Calu3 (cell line): ENCODE results near the gene SLC16A7. TPM values are rescaled to one million over a fixed set of nuclear protein-coding genes. Genes with fewer than 3 reads are reported as not detected.

Experiments used
- BruUV-seq: library from RNA; stranded (reverse); fragments of 400-500 nt; replicated peaks from 2 replicates; lab custom pipeline; 2021; lab: Mats Ljungman, UMichigan
- CTCF ChIA-PET: fragments of 300-600 bp; sonication (Branson Sonifier 250); formaldehyde crosslinking; loops from one replicate; lab custom pipeline; 2022; ENCODE audit warnings: antibody characterized with exemption; lab: Charles Lee
- DNase-seq: peaks from one replicate; pipeline ENCODE4 v3.0.0; 2022
- H3K27ac Mint-ChIP-seq: one replicate; pipeline ENCODE4 v1.8.0; 2022; ENCODE audit warnings: mixed read lengths; ENCODE audit not compliant: unreplicated experiment
- H3K27me3 Mint-ChIP-seq: one replicate; pipeline ENCODE4 v1.8.0; 2022; ENCODE audit warnings: mixed read lengths; ENCODE audit not compliant: unreplicated experiment
- H3K36me3 Mint-ChIP-seq: one replicate; pipeline ENCODE4 v1.8.0; 2022; ENCODE audit warnings: mild to moderate bottlenecking, moderate library complexity, mixed read lengths; ENCODE audit not compliant: insufficient read depth, unreplicated experiment
- H3K4me1 Mint-ChIP-seq: one replicate; pipeline ENCODE4 v1.8.0; 2022; ENCODE audit warnings: mild to moderate bottlenecking, low read depth, mixed read lengths; ENCODE audit not compliant: unreplicated experiment
- H3K4me3 Mint-ChIP-seq: one replicate; pipeline ENCODE4 v1.8.0; 2022; ENCODE audit warnings: mild to moderate bottlenecking, low read depth, moderate library complexity, mixed read lengths; ENCODE audit not compliant: unreplicated experiment
- H3K9me3 Mint-ChIP-seq: one replicate; pipeline ENCODE4 v1.8.0; 2022; ENCODE audit warnings: low read depth, mixed read lengths; ENCODE audit not compliant: unreplicated experiment
- CTCF ChIP-seq: fragments of 200-600 bp; IDR thresholded peaks from one replicate; pipeline ENCODE4 v1.8.0; 2022; ENCODE audit warnings: antibody characterized with exemption; ENCODE audit not compliant: unreplicated experiment
- intact Hi-C: fragments of 100-400 bp; cut with micrococcal nuclease; formaldehyde crosslinking; loops from one replicate; pipeline ENCODE4 v1.10.0; 2022; ENCODE audit not compliant: unreplicated experiment
- total RNA-seq: library from RNA; stranded (reverse); gene quantifications from 2 replicates; pipeline ENCODE4 v1.2.3, GENCODE V29; 2022

The SLC16A7 gene
- total RNA-seq, 1 experiment from 2014 or later, result 58.6 TPM

GRCh38 chr12:59654061-59654460 is 58.2 kb downstream of the SLC16A7 start:
- no TSS peak for BruUV-seq
- H3K27me3 Mint-ChIP-seq, result no peaks in the 10 kb centered on the region
- no peak overlapping the region for H3K4me3 Mint-ChIP-seq
- peaks cover 12% of the 10 kb centered on the region for H3K4me1 Mint-ChIP-seq
- CTCF ChIA-PET, result no interaction called here
- H3K27ac Mint-ChIP-seq, result no peak overlapping the region
- intact Hi-C loops, result no loop called here
- no peaks in the 10 kb centered on the region for H3K36me3 Mint-ChIP-seq
- DNase-seq, result no peak
- H3K9me3 Mint-ChIP-seq, result no peaks in the 10 kb centered on the region
- no peak for TF ChIP-seq CTCF

- Mint-ChIP-seq H3K9me3 (no peaks in the 10 kb centered on the region), H3K4me3 (no peak overlapping the region), H3K27me3 (no peaks in the 10 kb centered on the region), H3K36me3 (no peaks in the 10 kb centered on the region), H3K27ac (no peak overlapping the region), H3K4me1 (no peaks in the 10 kb centered on the region)
- intact Hi-C loops, result no loop called here
- no peak for DNase-seq
- CTCF ChIA-PET, result no interaction called here
- TF ChIP-seq CTCF, result no peak
- no TSS peak for BruUV-seq
These were observed 61.4 kb downstream of the SLC16A7 start for GRCh38 chr12:59657266-59657665.

- no peak for TF ChIP-seq CTCF
- CTCF ChIA-PET, result no interaction called here
These were observed 61.9 kb downstream of the SLC16A7 start for GRCh38 chr12:59657711-59658110.

GRCh38 chr12:59660148-59660547 is 64.3 kb downstream of the SLC16A7 start:
- TF ChIP-seq CTCF, result no peak
- Mint-ChIP-seq H3K27ac (no peak overlapping the region), H3K9me3 (no peaks in the 10 kb centered on the region), H3K36me3 (no peaks in the 10 kb centered on the region), H3K4me3 (no peak overlapping the region), H3K27me3 (no peaks in the 10 kb centered on the region), H3K4me1 (no peaks in the 10 kb centered on the region)
- CTCF ChIA-PET, result no interaction called here
- no peak for DNase-seq
- BruUV-seq, result no TSS peak
- intact Hi-C loops, result no loop called here

More at GRCh38 chr12:59657711-59658110, 61.9 kb downstream of the SLC16A7 start:
- H3K27me3 Mint-ChIP-seq, result no peaks in the 10 kb centered on the region
- no TSS peak for BruUV-seq
- DNase-seq, result no peak
- no peaks in the 10 kb centered on the region for H3K4me1 Mint-ChIP-seq
- no peak overlapping the region for H3K27ac Mint-ChIP-seq
- no peak overlapping the region for H3K4me3 Mint-ChIP-seq
- H3K9me3 Mint-ChIP-seq, result no peaks in the 10 kb centered on the region
- intact Hi-C loops, result no loop called here
- H3K36me3 Mint-ChIP-seq, result no peaks in the 10 kb centered on the region
